ENCODE measurements around the gene MSN. TPM values are rescaled to one million over a fixed set of nuclear protein-coding genes. Genes with fewer than 3 reads are reported as not detected.

The MSN gene
- polyA plus RNA-seq, 1 donor from 2014 or later: 2.3 TPM

- Histone ChIP-seq H3K36me3 (ENCODE audit: insufficient read depth, low read length) (no peaks in the 10 kb centered on the region), H3K27me3 (ENCODE audit: insufficient read depth, low read depth, low read length) (no peaks in the 10 kb centered on the region), H3K4me2 (ENCODE audit: low read length) (no peak overlapping the region), H3K9me2 (ENCODE audit: insufficient read depth, low read length) (no peaks in the 10 kb centered on the region), H3K9me3 (ENCODE audit: low read length) (no peaks in the 10 kb centered on the region), H3K9ac (ENCODE audit: low read length) (no peak overlapping the region), H3F3A (ENCODE audit: insufficient read depth, low read length, poor library complexity, severe bottlenecking) (no peaks in the 10 kb centered on the region), H4K20me1 (ENCODE audit: insufficient read depth) (no peaks in the 10 kb centered on the region), H2AFZ (ENCODE audit: low read depth, low read length) (no peak overlapping the region), H3K79me2 (replicated peaks; ENCODE audit: insufficient read depth, low read length) (no peaks in the 10 kb centered on the region), H3K27ac (ENCODE audit: low read length) (no peak overlapping the region), H3K4me3 (ENCODE audit: low read length) (no peak overlapping the region)
- TF ChIP-seq EZH2 (IDR thresholded peaks at IDR 0.05; ENCODE audit: borderline replicate concordance, insufficient read depth, low read length, poor library complexity, severe bottlenecking) (no peak), POLR2AphosphoS5 (IDR thresholded peaks at IDR 0.05) (no peak), TAF1 (IDR thresholded peaks at IDR 0.05; ENCODE audit: low read depth) (no peak), CTCF (IDR thresholded peaks at IDR 0.05; ENCODE audit: poor library complexity, severe bottlenecking) (no peak), EP300 (conservative IDR thresholded peaks at IDR 0.05; ENCODE audit: poor library complexity, severe bottlenecking) (no peak), MXI1 (conservative IDR thresholded peaks at IDR 0.05; ENCODE audit: poor library complexity, severe bottlenecking) (no peak), REST (IDR thresholded peaks at IDR 0.05; ENCODE audit: borderline replicate concordance) (no peak), RAD21 (conservative IDR thresholded peaks at IDR 0.05) (no peak), SMC3 (conservative IDR thresholded peaks at IDR 0.05; ENCODE audit: poor library complexity) (no peak)
These were observed 73.5 kb downstream of the MSN start for GRCh38 chrX:65740909-65741308.

- H3K9me2 ChIP-seq (ENCODE audit: insufficient read depth, low read length): no peaks in the 10 kb centered on the region
- H3K4me3 ChIP-seq (ENCODE audit: low read length): no peak overlapping the region
- no peak overlapping the region for H3K27ac ChIP-seq (ENCODE audit: low read length)
- no peaks in the 10 kb centered on the region for H3K79me2 ChIP-seq (replicated peaks; ENCODE audit: insufficient read depth, low read length)
- no peaks in the 10 kb centered on the region for H3F3A ChIP-seq (ENCODE audit: insufficient read depth, low read length, poor library complexity, severe bottlenecking)
- H4K20me1 ChIP-seq (ENCODE audit: insufficient read depth): no peaks in the 10 kb centered on the region
- no peaks in the 10 kb centered on the region for H3K36me3 ChIP-seq (ENCODE audit: insufficient read depth, low read length)
- TF ChIP-seq POLR2AphosphoS5 (IDR thresholded peaks at IDR 0.05) (no peak), SMC3 (conservative IDR thresholded peaks at IDR 0.05; ENCODE audit: poor library complexity) (no peak), RAD21 (conservative IDR thresholded peaks at IDR 0.05) (no peak), MXI1 (conservative IDR thresholded peaks at IDR 0.05; ENCODE audit: poor library complexity, severe bottlenecking) (no peak), EP300 (conservative IDR thresholded peaks at IDR 0.05; ENCODE audit: poor library complexity, severe bottlenecking) (no peak), EZH2 (IDR thresholded peaks at IDR 0.05; ENCODE audit: borderline replicate concordance, insufficient read depth, low read length, poor library complexity, severe bottlenecking) (no peak), REST (IDR thresholded peaks at IDR 0.05; ENCODE audit: borderline replicate concordance) (no peak), TAF1 (IDR thresholded peaks at IDR 0.05; ENCODE audit: low read depth) (no peak), CTCF (IDR thresholded peaks at IDR 0.05; ENCODE audit: poor library complexity, severe bottlenecking) (no peak)
- no peak overlapping the region for H3K9ac ChIP-seq (ENCODE audit: low read length)
- H2AFZ ChIP-seq (ENCODE audit: low read depth, low read length): no peak overlapping the region
- no peaks in the 10 kb centered on the region for H3K27me3 ChIP-seq (ENCODE audit: insufficient read depth, low read depth, low read length)
- H3K9me3 ChIP-seq (ENCODE audit: low read length): no peaks in the 10 kb centered on the region
- H3K4me2 ChIP-seq (ENCODE audit: low read length): no peak overlapping the region
These were observed 74.4 kb downstream of the MSN start for GRCh38 chrX:65741823-65742222.
